ENCODE data around the gene FASTKD2.
"Not testable (repeated sequence)": the region's sequence is repeated elsewhere in the genome, so short reads cannot be mapped to it uniquely, and the experiment has no call there.

FASTKD2 gene

GRCh38 chr2:206792645-206793044 is 27.2 kb downstream of the FASTKD2 start:
- no peak for DNase-seq

- no peak for DNase-seq
These were observed 32.0 kb downstream of the FASTKD2 start for GRCh38 chr2:206797376-206797775.

GRCh38 chr2:206798000-206798399 is 32.6 kb downstream of the FASTKD2 start:
- DNase-seq: no peak

- DNase-seq: peak; percentile 45
These were observed 33.7 kb downstream of the FASTKD2 start for GRCh38 chr2:206799083-206799482.

- peak; percentile 68 for DNase-seq
These were observed 35.4 kb downstream of the FASTKD2 start for GRCh38 chr2:206800506-206801417.

- DNase-seq: no peak
These were observed 36.2 kb downstream of the FASTKD2 start for GRCh38 chr2:206801418-206802189.

- no peak for DNase-seq
These were observed 37.5 kb downstream of the FASTKD2 start for GRCh38 chr2:206802654-206803514.

- DNase-seq: no peak
These were observed 38.9 kb downstream of the FASTKD2 start for GRCh38 chr2:206804326-206804725.

- peak; percentile 10 for DNase-seq
These were observed 40.6 kb downstream of the FASTKD2 start for GRCh38 chr2:206805887-206806607.

- DNase-seq: not testable (repeated sequence)
These were observed 42.2 kb downstream of the FASTKD2 start for GRCh38 chr2:206807624-206808023.

- DNase-seq: not testable (repeated sequence)
These were observed 47.1 kb downstream of the FASTKD2 start for GRCh38 chr2:206812471-206812870.

GRCh38 chr2:206814498-206814897 is 49.1 kb downstream of the FASTKD2 start:
- DNase-seq: no peak

- DNase-seq: no peak
These were observed 55.4 kb downstream of the FASTKD2 start for GRCh38 chr2:206820807-206821206.

- DNase-seq: no peak
These were observed 57.8 kb downstream of the FASTKD2 start for GRCh38 chr2:206823178-206823577.

GRCh38 chr2:206824087-206824618 is 58.7 kb downstream of the FASTKD2 start:
- no peak for DNase-seq

GRCh38 chr2:206824993-206825392 is 59.6 kb downstream of the FASTKD2 start:
- no peak for DNase-seq

- no peak for DNase-seq
These were observed 66.1 kb downstream of the FASTKD2 start for GRCh38 chr2:206831442-206831995.

GRCh38 chr2:206832873-206833272 is 67.5 kb downstream of the FASTKD2 start:
- no peak for DNase-seq

GRCh38 chr2:206833291-206833690 is 67.9 kb downstream of the FASTKD2 start:
- DNase-seq: no peak

- no peak for DNase-seq
These were observed 71.3 kb downstream of the FASTKD2 start for GRCh38 chr2:206836722-206837121.

GRCh38 chr2:206837775-206838174 is 72.4 kb downstream of the FASTKD2 start:
- no peak for DNase-seq

GRCh38 chr2:206838690-206839089 is 73.3 kb downstream of the FASTKD2 start:
- no peak for DNase-seq
